ENCODE data around the gene TBKBP1.

The TBKBP1 gene

GRCh38 chr17:47724705-47725104, 30.7 kb downstream of the TBKBP1 start:
- Histone ChIP-seq H3K4me2 (ENCODE audit: low read length) (no peak overlapping the region), H3K27ac (ENCODE audit: low read depth, low read length, poor library complexity, severe bottlenecking) (no peak overlapping the region), H4K20me1 (ENCODE audit: insufficient read depth, low read length) (no peaks in the 10 kb centered on the region), H3K4me3 (ENCODE audit: low read depth, low read length, poor library complexity, severe bottlenecking) (no peak overlapping the region), H3K36me3 (ENCODE audit: insufficient read depth, low read length) (no peaks in the 10 kb centered on the region), H3K9me2 (ENCODE audit: low read depth, low read length) (no peaks in the 10 kb centered on the region), H3K9me3 (ENCODE audit: low read length) (no peaks in the 10 kb centered on the region), H3K4me1 (ENCODE audit: insufficient read depth, low read length, severe bottlenecking) (no peaks in the 10 kb centered on the region), H2AFZ (ENCODE audit: low read length) (no peak overlapping the region), H3F3A (ENCODE audit: insufficient read depth, low read length) (no peaks in the 10 kb centered on the region), H3K79me2 (ENCODE audit: insufficient read depth, low read length) (no peaks in the 10 kb centered on the region), H3K27me3 (ENCODE audit: insufficient read depth, low read length) (peaks cover 20% of the 10 kb centered on the region; the same call in 1 of the 2 replicates), H3K9ac (ENCODE audit: low read length) (no peak overlapping the region)
- TF ChIP-seq CTCF (IDR thresholded peaks at IDR 0.05; ENCODE audit: low read length) = no peak
- TF ChIP-seq EZH2 (IDR thresholded peaks at IDR 0.05; ENCODE audit: borderline replicate concordance, low read length) = no peak

- H3K4me2 ChIP-seq (ENCODE audit: low read length) = no peak overlapping the region
- H3F3A ChIP-seq (ENCODE audit: insufficient read depth, low read length) = no peaks in the 10 kb centered on the region
These were observed 31.6 kb downstream of the TBKBP1 start for GRCh38 chr17:47725446-47726111.

GRCh38 chr17:47726796-47727703, 33.1 kb downstream of the TBKBP1 start:
- H3K27ac ChIP-seq (ENCODE audit: low read depth, low read length, poor library complexity, severe bottlenecking) = no peak overlapping the region
- H3K27me3 ChIP-seq (ENCODE audit: insufficient read depth, low read length) = peaks cover 11% of the 10 kb centered on the region; the same call in 1 of the 2 replicates
- H3K9ac ChIP-seq (ENCODE audit: low read length) = no peak overlapping the region
- H3K36me3 ChIP-seq (ENCODE audit: insufficient read depth, low read length) = no peaks in the 10 kb centered on the region
- no peak overlapping the region for H2AFZ ChIP-seq (ENCODE audit: low read length)
- no peaks in the 10 kb centered on the region for H4K20me1 ChIP-seq (ENCODE audit: insufficient read depth, low read length)
- no peaks in the 10 kb centered on the region for H3K79me2 ChIP-seq (ENCODE audit: insufficient read depth, low read length)
- H3K9me3 ChIP-seq (ENCODE audit: low read length) = no peaks in the 10 kb centered on the region
- no peaks in the 10 kb centered on the region for H3F3A ChIP-seq (ENCODE audit: insufficient read depth, low read length)
- H3K4me1 ChIP-seq (ENCODE audit: insufficient read depth, low read length, severe bottlenecking) = no peaks in the 10 kb centered on the region
- H3K9me2 ChIP-seq (ENCODE audit: low read depth, low read length) = no peaks in the 10 kb centered on the region
- no peak overlapping the region for H3K4me3 ChIP-seq (ENCODE audit: low read depth, low read length, poor library complexity, severe bottlenecking)
- no peak for TF ChIP-seq EZH2 (IDR thresholded peaks at IDR 0.05; ENCODE audit: borderline replicate concordance, low read length)
- no peak for TF ChIP-seq CTCF (IDR thresholded peaks at IDR 0.05; ENCODE audit: low read length)
- no peak overlapping the region for H3K4me2 ChIP-seq (ENCODE audit: low read length)

More at GRCh38 chr17:47725446-47726111, 31.6 kb downstream of the TBKBP1 start:
- Histone ChIP-seq H3K36me3 (ENCODE audit: insufficient read depth, low read length) (no peaks in the 10 kb centered on the region), H3K4me3 (ENCODE audit: low read depth, low read length, poor library complexity, severe bottlenecking) (no peak overlapping the region), H3K9ac (ENCODE audit: low read length) (no peak overlapping the region), H3K27ac (ENCODE audit: low read depth, low read length, poor library complexity, severe bottlenecking) (no peak overlapping the region), H3K4me1 (ENCODE audit: insufficient read depth, low read length, severe bottlenecking) (no peaks in the 10 kb centered on the region), H4K20me1 (ENCODE audit: insufficient read depth, low read length) (no peaks in the 10 kb centered on the region), H3K27me3 (ENCODE audit: insufficient read depth, low read length) (peaks cover 20% of the 10 kb centered on the region; the same call in 1 of the 2 replicates), H3K79me2 (ENCODE audit: insufficient read depth, low read length) (no peaks in the 10 kb centered on the region), H2AFZ (ENCODE audit: low read length) (no peak overlapping the region), H3K9me2 (ENCODE audit: low read depth, low read length) (no peaks in the 10 kb centered on the region), H3K9me3 (ENCODE audit: low read length) (no peaks in the 10 kb centered on the region)
- no peak for TF ChIP-seq CTCF (IDR thresholded peaks at IDR 0.05; ENCODE audit: low read length)
- TF ChIP-seq EZH2 (IDR thresholded peaks at IDR 0.05; ENCODE audit: borderline replicate concordance, low read length) = no peak

Measured in OCI-LY1 (cell line).